ENCODE results near the gene TENM3.

The TENM3 gene

DNA sequence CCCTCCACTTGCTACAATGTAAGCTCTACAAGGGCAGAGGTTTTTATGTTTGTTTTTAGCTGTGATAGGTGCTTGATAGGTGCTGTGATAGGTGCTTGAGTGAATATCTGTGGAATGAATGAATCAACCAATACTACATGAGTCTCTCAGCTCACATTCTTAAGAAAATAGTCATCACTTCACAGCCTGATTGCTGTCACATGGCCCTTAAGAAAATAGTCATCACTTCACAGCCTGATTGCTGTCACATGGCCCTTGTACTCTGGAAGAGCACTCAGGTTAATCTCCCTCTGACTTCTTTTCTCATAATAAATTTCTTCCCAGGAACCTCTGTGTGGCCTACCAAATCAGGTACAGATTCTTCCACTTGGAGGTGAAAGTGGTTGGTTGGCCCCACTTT is 335.2 kb downstream of the TENM3 start:
- DNase-seq, result no peak

DNA sequence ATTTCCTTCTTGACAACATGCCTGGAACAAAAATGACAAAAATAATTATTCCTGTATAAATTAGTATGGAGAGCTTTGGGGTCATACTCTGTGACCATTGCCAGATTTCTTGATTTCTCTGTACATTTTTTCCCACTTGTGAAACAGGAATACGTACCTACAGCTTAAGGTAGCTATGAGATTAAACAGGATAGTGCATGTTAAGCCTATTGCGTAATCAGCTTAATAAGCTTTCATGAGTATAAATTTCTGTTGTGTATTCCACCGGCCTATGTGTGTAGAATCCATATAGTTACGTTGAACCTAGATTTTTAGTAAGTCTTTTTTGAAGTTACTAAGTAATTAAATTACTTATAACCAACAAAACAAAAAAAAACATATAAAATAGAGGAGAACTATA is 339.0 kb downstream of the TENM3 start:
- DNase-seq, result no peak

- DNase-seq, result no peak
Measured at GRCh38 chr4:182583703-182584415, 340.7 kb downstream of the TENM3 start.

DNA sequence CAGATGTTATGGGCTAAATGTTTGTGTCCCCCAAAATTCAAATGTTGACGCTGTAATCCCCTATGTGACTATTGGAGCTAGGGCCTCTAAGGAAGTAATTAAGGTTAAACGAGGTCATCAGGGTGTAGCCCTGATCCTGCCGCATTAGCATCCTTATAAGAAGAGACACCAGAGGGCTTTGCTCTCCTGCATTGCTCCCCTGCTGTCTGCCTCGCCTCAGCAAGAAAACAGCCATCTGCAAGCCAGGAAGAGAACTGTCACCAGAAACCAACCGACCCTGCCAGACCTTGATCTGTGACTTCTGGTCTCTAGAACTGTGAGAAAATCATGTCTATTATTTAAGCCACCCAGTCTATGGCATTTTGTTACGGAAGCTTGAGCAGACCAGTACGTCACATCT is 342.1 kb downstream of the TENM3 start:
- no peak for DNase-seq

DNA sequence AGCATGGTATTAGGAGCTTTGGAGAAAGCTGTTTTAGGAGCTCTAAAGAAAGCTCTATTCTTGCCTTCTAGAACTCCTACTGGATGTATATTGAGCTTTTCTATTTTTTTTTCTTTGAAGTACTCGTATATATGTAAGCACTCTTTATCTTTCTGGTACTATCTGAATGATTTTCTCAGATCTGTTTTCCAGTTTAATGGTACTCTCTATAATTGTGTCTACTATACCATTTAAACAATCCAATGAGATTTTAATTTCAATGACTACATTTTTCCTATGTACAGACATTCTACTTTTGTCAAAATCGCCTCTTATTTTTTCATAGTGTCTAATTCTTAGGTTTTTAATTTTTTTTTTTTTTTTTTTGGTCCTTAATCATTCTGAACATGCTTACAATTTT is 345.9 kb downstream of the TENM3 start:
- DNase-seq, result no peak

GRCh38 chr4:182593402-182593801 is 350.2 kb downstream of the TENM3 start:
- DNase-seq, result no peak

GRCh38 chr4:182593864-182594263 is 350.7 kb downstream of the TENM3 start:
- no peak for DNase-seq

- no peak for DNase-seq
Measured at GRCh38 chr4:182600093-182600492, 356.9 kb downstream of the TENM3 start.

GRCh38 chr4:182600856-182601255 is 357.7 kb downstream of the TENM3 start:
- no peak for DNase-seq

DNA sequence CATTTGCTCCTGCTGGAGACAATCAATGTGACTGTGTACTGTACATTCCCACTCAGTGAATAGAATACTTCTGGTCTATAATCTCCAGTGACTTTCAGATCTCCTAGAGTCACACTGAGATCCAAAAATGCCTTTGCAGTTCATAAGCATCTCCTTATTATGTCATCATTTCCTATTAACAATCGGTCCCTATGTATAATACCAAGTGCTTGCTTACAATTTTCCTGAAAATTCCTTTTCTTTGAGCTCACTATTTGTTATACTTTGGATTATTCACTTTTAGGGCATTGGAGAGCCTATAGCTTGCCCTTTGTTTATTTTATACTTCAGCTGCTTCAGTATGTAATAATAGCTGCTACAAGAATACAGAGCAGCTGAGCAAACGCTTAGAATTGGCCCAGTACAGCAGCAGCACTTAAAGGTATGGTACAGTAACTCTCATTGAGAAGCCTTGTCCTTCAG is 361.0 kb downstream of the TENM3 start:
- no peak for DNase-seq

GRCh38 chr4:182604953-182605352 is 361.8 kb downstream of the TENM3 start:
- DNase-seq, result no peak

DNA sequence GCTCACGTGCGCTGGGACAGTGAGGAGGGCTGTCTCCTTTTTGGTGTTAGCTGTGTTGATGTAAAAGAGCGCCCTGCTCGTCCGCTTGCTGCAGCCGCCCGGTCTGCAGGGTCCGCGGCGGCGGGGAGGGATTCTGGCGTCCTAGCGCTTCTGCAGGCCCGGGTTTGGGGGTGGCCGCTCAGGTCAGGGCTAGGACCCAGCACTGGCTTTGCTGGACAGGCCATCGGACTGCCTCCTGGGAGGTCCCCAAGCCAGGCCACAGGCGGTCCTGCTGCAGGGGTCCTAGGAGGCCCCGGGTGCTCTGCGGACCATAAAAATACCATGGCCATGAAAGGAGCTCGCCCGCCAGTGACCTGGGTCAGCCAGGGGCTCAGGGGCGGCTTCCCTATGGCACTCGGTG is 365.3 kb downstream of the TENM3 start:
- no peak for DNase-seq

DNA sequence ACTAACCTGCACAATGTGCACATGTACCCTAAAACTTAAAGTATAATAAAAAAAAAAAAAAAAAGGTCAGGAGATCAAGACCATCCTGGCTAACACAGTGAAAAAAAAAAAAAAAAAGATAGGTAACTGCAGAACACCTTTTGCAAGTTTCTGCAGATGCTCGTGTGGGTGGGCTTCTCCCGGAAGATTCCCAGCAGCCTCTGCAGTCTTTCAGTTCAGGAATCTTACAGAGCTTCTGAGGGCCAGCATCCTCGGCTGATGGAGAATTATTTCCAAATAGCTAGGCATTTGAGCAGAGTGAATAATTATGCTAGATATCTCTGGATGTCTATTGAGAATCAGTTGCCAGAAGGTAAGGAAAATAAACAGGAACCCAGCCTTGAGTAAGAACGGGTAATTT is 373.3 kb downstream of the TENM3 start:
- DNase-seq, result no peak

GRCh38 chr4:182619660-182620059 is 376.5 kb downstream of the TENM3 start:
- no peak for DNase-seq

- DNase-seq, result no peak
Measured at GRCh38 chr4:182620111-182620980, 377.1 kb downstream of the TENM3 start.

DNA sequence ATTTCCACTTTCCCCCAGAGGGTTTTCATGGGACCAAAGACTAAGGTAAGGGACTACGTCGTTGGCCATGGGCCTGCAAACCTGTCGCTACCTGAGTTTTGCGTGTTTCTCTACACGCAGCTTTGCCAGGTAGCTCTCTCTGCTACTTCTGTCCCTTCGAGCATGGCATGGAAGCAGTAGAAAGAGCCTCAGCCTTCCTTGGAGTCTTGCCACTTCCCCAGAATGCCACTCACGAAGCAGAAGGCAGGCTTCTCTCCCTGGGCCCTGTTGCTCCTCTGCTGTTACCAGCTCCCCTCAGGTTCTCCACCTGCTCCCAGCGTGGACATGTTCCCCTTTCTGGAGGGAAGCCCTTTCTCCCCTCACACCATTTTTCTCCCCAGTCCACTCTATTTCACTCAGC is 381.1 kb downstream of the TENM3 start:
- DNase-seq, result no peak

GRCh38 chr4:182625193-182625592 is 382.0 kb downstream of the TENM3 start:
- no peak for DNase-seq

DNA sequence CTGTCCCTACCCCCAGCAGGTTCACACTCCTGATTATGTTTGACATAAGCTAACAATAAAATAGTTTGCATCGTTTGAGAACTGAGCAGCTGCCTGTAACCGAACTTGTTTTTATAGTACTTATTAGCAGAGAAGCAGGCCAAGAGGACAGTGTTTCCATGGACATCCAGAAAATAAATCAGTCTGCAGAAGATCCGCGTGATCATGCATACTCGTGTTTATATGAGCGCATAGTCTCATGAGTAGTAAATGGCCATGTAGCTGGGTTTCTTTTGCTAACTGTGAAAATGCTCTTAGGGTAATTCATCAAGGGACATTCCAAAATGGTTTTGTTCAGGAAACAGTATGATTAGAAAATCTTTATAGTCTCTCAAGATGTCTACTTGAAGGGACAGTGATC is 384.8 kb downstream of the TENM3 start:
- DNase-seq, result no peak

DNA sequence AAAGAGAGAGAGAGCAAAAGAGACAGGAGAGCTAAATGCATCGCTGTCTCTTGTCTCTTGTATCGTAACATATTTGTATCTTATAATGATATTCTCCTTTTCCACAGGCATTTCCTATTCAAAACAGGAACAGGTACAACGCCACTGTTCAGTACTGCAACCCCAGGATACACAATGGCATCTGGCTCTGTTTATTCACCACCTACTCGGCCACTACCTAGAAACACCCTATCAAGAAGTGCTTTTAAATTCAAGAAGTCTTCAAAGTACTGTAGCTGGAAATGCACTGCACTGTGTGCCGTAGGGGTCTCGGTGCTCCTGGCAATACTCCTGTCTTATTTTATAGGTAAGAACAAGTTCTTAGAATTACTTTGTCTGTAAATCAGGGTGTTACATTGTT is 385.3 kb downstream of the TENM3 start:
- DNase-seq, result no peak

GRCh38 chr4:182629096-182629495 is 385.9 kb downstream of the TENM3 start:
- DNase-seq, result no peak

GRCh38 chr4:182640491-182640890 is 397.3 kb downstream of the TENM3 start:
- DNase-seq, result no peak

GRCh38 chr4:182640932-182641331 is 397.7 kb downstream of the TENM3 start:
- no peak for DNase-seq

DNA sequence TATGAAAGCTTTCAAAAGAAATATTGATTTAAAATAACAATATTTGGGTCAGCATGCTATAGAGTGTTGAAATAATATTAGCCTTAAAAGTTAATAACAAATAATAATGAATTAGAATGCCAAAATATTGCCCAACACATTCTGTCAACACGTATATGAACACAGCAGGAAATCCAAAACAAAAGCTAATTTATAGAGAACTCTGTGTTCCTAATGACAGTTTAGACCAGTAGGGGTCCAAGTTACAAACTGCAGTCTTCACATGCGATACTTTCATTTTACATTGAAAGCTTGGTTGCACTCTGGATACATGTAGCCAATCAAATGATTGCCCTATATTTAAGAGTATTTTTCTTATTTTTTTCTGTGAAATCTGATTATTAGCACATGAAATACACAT is 399.6 kb downstream of the TENM3 start:
- DNase-seq, result no peak

Data from activated CD4-positive, alpha-beta T cell treated with anti-CD3 and anti-CD28 coated beads for 4 hours (primary cell).